GM21381 (cell line): ENCODE data around the gene CCDC27.

Source experiments
- ATAC-seq: cut with Tn5 transposase; IDR thresholded peaks from one replicate; pipeline ENCODE4 v1.9.1; 2021; ENCODE audit warnings: mild to moderate bottlenecking, moderate library complexity; ENCODE audit not compliant: unreplicated experiment

Gene CCDC27

DNA sequence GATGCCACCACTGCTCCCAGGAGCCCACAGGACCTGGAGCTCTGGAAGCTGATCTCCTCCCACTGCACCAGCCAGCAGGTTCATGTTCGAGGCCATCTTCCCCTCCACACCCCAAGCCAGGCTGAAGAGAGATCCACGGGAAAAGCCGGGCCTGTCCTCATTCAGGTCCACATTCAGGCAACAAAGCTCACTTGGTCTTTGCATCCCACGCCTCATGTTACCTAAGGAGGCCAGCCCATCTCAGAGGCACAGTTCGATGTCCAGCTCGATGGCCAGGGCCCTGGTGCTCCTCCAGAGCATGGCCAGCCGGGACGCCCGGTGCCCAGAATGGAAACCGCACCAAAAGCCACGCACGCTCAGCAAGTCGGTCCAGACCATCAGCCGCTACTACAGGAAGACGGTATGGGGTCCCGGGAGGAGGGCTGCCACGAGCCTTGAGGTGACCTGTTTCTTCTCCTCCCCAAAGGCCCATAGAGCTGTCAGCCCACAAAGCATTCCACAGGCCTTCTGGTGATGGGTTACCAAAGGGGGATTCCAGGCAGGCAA lies at the start of gene CCDC27:
CCDC27 (plus strand) TSS at position 51 of the 546 bp plus-strand sequence; CDS start at position 83, 32 bp downstream.
- no peak for ATAC-seq

DNA sequence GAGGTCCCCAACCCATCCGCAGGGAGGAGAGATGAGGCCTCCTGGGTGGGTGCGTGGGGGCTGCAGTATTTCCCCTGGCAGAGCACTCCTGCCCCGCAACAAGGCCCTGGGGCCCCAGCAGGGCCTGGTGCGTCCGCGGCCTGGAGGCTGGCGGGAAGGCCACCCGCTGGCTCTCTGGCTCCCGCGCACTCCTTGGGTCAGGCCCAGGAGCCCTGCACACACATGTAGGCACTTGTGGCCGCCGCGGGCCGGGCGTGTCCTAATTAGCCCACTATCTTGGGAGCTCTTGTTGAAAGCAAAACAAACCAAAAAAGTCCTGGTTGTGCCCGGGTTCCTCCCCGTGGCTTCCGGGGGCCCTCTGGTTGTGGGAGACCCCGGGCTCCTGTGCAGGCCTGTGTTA lies 49.7 kb upstream of the CCDC27 start:
- no peak for ATAC-seq

DNA sequence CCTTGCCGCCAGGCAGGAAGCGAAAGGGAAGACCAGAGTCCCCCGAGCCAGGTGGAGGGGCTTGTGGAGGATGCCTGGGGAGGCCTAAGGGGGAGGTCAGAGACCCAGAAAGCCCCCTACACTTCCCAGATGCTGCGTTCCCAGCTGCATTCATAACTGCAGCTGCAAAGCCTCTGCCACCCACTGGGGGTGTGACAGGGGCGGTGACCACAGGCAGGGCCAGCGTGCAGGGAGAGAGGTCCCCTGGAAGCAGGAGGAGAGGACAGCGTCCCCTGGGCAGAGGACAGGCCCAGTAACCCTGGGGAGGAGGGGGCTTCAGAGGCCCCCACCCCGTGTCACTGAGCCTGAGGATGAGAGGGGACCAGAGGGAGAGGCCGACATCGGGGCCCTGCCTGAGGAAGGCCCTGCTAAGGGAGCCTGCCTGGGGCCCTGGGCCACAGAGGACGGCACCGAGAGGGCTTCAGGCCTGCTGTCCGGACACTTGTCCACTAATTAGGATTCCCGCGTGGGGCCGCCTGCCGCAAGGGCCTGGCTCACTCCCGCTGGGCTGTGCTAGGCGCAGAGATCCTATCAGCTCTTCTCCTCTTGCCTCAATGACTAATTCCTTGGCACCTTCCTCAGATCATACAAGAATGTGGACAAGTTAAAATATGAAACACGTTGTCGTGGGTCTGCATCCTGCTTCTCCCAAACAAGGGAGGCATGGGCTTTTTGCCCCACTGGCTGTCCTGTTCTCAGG lies 49.1 kb upstream of the CCDC27 start:
- no peak for ATAC-seq

DNA sequence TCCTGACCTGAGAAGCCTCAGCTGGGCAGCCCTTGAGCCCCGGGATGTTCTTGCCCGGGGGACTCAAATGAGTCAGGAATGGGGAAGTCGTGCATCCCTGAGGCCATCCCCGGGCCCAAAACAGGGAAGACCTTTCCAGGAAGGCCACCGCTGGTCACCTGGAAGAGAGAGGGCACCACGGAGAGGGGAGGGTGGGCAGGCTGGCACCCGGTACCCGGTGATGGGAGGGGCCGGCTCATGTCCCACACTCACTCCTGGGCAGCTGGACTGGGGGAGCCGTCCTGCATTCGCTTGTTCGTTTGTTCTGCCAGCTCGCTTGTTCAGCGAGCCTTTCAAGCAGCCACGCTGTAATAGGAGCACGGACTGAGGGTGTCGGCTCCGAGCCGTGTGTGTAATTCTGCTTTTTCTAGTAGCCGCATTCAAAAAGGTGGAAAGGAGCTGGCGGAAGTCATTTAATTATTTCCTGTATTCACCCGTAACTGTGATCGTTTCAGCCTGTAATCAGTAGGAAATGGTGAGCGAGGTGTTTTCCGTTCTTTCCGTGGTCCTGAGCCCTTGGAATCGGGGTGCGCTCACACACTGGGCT lies 48.4 kb upstream of the CCDC27 start:
- no peak for ATAC-seq

DNA sequence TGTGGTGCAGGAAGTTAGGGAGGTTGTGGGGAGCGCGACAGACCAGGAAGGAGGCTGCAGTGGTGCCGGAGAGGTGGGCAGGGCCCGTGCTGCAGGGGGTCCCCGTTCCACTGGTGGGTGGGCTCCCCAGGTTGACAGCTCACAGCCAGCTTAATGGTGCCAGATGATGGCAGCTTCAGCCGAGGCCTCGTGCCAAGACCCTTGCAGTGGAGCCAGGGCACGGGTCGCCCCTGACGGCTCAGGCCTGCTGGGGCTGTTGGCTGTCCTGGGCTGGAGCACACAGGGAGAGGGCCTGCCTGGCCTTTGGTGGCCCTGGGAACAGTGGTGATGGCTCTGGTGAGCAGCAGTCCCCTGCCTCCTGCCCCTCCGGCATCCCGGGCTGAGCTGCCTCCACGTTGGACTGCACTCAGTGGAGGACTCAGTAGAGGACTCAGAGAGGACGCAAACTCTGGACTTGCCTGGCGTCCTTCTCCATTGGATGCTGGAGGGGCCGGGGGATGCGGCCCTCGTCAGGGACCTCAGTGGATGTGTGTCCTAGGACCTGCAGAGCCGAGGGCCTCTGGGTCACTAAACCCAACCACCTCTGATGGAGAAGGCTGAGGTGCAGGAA lies 46.8 kb upstream of the CCDC27 start:
- no peak for ATAC-seq

DNA sequence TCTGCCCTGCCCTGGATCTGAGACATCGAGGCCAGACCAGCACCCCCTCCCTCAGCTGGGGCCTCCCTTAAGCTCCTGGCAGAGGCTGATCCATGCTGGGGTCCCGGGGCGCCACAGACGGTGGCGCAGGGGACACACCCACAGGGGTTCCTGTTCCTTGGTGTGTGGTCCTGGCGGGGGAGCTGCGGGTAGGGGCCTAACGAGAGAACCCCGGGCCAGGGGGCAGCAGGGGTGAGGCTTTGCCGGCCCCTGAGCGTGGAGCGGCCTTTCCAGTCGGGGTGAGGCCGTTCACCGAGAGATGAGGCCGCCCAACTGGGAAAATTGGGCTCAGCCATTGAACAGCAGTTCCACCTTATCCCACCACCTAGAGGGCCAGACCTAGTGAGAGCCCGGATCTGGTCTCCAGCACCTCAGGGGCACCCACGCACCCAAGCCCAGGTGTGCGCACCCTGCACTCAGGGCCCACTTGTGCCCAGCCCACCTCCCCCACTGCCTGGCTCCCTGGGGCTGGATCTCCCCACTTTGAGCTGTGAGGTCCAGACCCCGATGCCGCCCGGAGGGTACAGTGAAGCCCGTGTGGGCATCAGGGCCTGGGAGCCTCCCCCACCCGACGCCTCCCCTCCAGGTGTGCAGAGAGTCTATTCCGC lies 45.5 kb upstream of the CCDC27 start:
- ATAC-seq = no peak

DNA sequence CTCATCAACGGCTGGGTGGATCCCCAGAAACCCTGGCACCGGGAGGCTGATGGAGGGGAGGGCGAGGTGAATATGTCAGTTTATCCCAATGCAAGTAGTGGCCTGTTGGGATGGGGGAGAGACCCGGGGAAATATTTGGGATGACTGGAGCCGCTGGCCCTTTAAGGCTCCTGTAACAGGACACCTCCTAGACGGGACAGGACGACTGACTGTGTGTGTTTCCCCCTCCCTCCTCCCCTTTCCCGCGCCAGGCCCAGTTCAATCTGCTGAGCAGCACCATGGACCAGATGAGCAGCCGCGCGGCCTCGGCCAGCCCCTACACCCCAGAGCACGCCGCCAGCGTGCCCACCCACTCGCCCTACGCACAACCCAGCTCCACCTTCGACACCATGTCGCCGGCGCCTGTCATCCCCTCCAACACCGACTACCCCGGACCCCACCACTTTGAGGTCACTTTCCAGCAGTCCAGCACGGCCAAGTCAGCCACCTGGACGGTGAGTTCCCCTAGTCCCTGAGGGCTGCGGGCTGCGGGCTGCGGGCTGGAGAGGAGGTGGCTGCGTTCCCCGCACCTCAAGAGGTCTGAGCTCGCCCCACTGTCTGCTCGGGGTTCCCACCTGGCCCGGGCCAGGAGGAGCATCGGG lies 44.8 kb upstream of the CCDC27 start:
- ATAC-seq = no peak

DNA sequence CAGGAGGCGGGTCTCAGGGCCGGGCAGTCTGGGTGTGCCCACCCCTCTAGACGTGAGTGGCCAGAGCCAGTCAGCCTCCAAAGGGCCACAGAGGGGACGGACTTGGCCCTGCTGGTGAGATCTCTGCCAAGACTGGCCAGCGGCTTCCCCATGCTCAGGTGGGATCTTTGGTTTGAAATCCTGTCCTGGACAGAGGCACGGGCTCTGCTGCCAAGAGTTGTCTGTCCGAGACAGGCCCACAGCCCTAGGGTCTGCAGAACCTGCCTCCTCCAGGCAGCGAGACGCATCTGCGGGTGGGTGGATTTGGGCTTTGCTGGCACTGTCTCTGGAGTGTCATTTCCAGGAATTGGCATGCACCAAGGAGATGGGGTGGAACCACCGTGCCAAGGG lies 44.3 kb upstream of the CCDC27 start:
- no peak for ATAC-seq

DNA sequence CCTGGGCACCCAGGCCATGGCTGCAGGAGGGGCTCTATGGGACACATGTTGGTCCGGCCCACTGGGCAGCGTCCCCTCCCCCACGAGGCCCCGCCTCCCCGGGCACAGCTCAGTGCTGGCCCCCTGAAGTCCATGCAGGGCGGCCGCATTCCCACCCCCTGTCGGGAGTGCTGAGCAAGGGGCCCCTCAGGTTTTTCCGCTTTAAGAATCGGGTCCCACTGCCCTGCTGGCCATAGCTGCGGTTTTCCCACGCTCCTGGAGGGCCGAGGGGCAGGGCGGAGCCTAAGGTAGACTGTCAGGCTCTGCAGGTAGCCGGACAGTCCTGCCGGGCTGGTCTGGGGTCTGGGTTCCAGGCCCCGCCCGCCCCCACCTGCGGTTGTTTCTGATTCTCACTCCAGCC lies 43.5 kb upstream of the CCDC27 start:
- ATAC-seq = no peak

DNA sequence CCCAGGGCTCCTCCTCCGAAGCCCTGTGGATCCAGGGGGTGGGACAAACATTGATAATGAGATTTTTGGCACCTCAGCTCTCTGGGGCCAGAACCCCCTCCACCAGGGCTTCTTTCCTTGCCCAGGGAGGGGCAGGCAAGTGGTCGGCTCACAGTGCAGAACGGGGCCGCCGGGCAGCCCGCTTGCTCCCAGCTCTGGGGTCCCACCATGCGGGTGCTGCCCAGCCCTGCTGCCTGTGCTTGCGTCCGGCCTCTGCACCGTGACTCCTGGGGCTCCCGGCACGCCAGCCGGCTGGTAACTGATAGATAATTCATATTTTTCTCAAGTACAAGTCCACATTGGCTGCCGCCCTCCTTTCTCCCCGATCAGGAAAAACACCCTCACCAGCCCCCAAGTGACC lies 42.0 kb upstream of the CCDC27 start:
- no peak for ATAC-seq

DNA sequence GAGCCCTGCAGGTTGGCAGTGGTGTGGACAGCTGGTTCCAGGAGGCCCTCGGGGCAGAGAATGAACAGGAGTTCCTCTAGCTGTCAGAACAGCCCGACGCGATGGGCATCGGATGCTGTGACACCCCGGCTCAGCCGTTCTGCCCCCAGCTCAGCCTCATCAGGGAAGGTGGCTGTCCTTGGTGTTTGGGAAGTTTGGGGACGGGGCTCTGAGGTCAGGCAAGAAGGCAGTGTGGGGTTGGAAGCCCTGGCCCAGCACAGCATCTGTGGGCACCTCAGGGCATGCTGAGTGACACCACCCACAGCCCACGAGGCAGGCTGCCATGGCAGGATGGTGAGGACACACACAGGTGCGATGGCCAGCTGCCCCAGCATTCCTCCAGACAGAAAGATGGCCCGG lies 40.9 kb upstream of the CCDC27 start:
- ATAC-seq = no peak

DNA sequence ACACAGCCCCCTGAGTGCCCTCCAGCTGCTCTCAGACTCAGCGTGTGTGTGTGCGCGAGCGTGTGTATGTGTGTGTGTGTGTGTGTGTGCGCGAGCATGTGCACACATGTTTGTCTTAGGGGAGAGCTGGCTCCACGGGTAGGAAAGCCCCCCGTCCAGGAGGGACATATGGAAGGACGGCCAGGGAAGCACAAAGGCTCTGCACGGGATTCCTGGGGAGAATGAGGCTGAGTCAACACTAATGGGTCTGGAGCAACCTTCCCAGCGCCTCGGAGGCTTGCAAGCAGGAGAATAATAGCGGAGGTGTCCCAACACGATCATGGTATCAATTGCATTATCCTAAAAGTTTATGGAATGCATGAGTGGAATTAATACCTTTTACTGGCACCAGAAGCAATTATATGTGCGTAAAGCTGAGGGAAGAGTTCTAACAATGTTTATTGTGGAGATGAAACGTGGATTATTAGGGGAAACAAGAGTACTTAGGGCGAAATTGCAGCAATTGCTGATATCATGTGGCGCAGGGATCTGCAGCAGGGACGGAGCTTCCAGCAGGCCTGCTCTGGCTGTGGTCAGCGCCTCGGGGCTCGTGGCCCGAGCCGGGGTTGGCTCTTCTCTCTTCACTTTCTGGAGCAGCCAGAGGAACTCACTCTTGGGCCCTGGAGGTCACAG lies 40.3 kb upstream of the CCDC27 start:
- ATAC-seq = no peak

DNA sequence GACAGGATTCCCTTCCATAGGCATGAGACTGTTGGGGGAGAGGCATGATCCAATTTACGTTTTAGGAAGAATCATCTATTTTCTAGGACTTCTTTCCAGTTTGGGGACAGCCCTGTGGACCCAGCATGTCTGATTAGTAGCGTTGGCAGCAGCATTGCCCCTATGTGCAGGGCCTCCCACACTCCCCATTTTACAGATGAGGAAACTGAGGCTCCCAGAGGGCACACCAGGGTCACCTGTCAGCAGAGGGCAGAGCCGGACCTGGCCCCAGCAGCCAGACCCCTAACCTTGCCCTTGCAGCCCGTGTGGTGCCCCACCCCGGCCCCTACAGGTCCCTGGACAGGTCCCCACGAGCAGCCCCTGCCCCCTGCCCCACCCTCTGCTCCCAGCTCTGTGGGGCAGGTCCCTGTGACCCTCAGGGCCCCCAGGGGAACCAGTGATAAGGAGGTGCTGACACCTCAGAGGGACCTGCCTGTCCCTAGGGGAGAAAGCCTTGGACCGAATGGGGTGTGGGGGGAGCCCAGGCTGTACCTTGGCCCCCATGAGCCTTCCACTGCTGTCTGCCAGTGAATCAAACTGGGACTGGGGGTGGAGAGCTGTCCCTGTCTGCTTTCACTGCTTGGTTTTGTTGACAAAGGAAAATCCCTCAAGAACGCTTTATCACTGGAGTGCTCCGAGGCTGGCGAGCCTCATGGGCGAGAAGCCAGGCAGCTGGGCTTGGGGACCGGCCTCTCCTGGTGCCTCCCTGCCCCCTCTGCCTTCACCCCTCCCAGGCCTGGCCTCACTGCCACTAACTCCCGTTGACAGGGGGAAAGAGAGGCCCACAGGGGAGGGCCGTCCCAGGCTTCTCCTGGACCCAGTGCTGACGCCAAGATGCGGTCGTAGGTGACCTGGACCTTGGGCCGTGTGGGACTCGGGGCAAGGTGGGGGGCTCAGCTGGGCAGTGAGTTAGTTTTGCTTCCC lies 39.4 kb upstream of the CCDC27 start:
- no peak for ATAC-seq

DNA sequence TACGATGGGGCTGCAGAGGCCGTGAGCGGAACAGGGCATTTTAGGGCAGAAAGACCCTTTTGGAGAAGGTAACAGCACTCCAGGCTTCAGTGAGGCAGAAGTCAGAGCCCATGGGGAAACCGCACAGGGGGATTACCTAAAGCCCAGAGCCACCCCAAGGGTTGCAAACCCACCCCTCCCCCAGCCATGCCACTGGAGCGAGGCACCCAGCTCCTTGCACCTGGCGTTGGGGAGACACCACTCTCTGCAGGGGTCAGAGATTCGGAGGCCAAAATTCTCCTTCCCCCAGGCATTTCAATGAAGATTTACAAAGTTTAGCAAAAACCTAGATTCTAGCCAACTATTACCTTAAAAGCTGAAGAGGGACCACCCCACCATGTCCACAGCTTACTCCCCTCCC lies 38.4 kb upstream of the CCDC27 start:
- no peak for ATAC-seq

DNA sequence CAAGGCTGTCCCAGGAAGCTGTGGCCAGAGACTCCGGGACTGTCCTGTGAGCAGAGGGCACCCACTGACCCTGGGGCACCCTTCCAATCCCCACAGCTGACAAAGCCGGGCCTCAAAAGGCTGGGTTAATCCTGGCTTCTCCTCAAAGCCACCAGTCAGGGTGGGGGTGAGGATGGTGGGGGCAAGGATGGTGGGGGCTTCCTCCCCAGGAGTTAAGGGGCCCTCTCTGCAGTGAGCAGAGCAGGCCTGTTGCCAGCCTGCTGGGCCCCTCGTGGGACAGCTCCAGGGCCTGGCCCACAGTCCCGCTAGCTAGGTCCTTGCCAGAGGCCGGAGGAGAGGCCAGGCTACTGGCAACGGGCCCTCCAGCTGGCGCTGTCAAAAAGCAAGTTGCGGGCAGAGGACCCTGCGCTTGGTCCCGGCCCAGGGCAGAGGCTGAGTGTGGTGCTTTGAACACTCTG lies 37.9 kb upstream of the CCDC27 start:
- ATAC-seq = no peak

DNA sequence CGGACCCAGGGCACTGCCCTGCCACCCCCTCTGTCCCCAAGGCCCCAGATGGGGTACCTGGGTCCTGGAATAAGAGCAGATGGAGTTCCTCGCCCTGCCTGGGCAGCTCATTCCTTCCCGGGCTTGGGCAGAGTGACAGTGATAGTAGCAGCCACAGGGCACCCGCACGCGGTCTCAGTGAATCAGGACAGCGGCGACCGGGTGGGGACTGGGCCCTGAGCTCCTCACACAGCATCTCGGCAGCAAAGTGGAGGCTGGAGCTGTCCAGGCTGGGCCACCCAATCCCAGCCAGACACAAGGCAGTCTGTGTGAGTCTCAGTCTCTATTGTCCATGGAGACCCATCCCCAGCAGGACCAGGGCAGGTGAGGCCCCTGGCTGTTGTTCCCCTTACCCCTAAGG lies 37.4 kb upstream of the CCDC27 start:
- no peak for ATAC-seq

DNA sequence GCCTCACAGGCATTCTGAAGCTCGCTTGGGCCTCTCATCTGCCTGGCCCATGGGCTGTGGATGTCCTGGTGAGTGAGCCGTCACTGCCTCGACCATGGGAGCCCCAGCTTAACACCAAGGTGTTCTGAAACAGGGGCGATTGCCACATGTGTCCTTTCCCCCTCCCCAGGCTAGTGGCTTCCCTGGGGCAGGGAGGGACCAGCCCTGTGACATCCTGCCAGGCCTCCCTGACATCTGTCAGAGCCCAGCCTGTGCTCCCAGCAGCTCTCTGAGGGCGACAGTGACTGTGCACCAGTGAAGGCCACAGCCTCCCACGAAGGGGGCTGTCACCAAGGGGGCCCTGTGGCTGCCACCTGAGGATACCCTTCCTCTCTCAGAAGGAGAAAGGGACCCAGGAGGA lies 35.9 kb upstream of the CCDC27 start:
- no peak for ATAC-seq

DNA sequence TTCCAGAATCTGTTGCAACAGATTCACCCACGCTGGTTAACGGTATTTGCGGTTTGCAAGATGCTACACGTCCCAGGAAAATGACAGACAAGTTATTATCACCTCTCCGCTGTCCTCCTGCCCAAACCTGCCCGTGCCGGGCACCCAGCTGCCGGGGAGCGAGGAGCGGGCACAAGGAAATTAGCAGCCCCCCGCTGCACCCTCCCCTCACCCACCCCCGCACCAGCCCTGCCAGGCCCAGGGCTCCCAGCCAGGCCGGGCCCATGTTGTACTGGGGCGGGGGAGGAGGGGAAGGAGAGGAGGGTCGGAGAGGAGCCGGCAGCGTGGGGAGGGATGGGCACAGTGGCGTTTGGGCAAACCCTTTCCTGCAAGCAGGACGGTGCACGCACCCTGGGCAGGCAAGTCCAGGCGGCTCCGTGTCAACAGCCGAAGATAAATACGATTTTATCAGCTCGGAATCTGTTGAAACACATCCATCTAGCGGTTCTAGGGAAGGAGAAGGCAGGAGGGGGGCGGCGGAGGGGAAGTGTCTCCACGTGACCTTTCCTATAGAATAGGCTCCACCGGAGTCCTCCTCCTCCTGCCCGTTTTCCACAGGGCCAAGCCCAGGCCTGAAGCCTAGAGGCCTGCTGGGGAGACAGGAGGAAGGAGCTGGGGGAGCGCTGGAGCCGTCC lies 35.1 kb upstream of the CCDC27 start:
- no peak for ATAC-seq
